NB4 (cell line): Measurements from ENCODE around the gene KLF7.

Experiments used
- DNase-seq: peaks from one replicate; pipeline ENCODE4 v3.0.0; 2010; ENCODE audit warnings: low read depth
- H3K4me3 ChIP-seq: one replicate; pipeline ENCODE4 v1.5.1; 2011; ENCODE audit warnings: mild to moderate bottlenecking, low read depth, low read length, moderate library complexity
- MAX ChIP-seq: IDR thresholded peaks from 2 replicates; pipeline ENCODE4 v1.6.1; 2011; ENCODE audit warnings: low read depth, low read length
- MYC ChIP-seq: IDR thresholded peaks from 2 replicates; pipeline ENCODE4 v1.6.1; 2011; ENCODE audit warnings: low read depth, low read length
- POLR2A ChIP-seq: IDR thresholded peaks from 2 replicates; pipeline ENCODE4 v1.6.1; 2011; ENCODE audit warnings: mild to moderate bottlenecking; ENCODE audit not compliant: insufficient read length; ENCODE audit errors: extremely low read depth
- TF ChIP-seq, protein P1 (sequence below): IDR thresholded peaks from one replicate; pipeline ENCODE4 v1.5.1; 2012; ENCODE audit warnings: low read depth, low read length

Gene KLF7

GRCh38 chr2:207077266-207077665 is 88.5 kb downstream of the KLF7 start:
- no peak for DNase-seq
- TF ChIP-seq, protein P1, sequence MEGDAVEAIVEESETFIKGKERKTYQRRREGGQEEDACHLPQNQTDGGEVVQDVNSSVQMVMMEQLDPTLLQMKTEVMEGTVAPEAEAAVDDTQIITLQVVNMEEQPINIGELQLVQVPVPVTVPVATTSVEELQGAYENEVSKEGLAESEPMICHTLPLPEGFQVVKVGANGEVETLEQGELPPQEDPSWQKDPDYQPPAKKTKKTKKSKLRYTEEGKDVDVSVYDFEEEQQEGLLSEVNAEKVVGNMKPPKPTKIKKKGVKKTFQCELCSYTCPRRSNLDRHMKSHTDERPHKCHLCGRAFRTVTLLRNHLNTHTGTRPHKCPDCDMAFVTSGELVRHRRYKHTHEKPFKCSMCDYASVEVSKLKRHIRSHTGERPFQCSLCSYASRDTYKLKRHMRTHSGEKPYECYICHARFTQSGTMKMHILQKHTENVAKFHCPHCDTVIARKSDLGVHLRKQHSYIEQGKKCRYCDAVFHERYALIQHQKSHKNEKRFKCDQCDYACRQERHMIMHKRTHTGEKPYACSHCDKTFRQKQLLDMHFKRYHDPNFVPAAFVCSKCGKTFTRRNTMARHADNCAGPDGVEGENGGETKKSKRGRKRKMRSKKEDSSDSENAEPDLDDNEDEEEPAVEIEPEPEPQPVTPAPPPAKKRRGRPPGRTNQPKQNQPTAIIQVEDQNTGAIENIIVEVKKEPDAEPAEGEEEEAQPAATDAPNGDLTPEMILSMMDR, result no peak
- no peak for TF ChIP-seq MAX
- no peak for TF ChIP-seq POLR2A
- TF ChIP-seq MYC, result no peak
- H3K4me3 ChIP-seq, result no peak overlapping the region

DNA sequence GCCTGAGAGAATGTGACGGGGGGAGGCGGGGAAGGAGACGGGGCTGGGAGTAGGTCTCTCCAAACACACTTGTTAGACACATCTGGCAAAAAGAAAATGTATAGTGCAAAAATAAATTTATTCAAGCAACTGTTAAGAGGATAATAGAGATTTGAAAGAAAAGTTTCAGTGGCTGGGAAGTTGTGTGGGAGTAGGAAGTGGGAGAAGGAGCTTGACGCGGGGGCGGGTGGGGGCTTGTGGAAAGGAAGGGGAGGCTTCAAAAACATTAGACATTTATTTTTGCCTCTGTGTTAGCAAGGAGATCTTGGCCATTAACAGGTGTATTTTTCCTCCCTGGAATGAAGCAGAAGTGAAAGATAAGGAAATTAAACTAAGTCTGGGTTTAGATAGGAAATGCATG is 90.3 kb downstream of the KLF7 start:
- no peak for DNase-seq
- TF ChIP-seq POLR2A, result no peak
- no peak for TF ChIP-seq MAX
- TF ChIP-seq, protein P1, result no peak
- no peak for TF ChIP-seq MYC

GRCh38 chr2:207073801-207074678 is 91.7 kb downstream of the KLF7 start:
- TF ChIP-seq POLR2A (no peak), MYC (no peak), MAX (no peak)
- TF ChIP-seq, protein P1, result no peak
- DNase-seq, result peak; percentile 9

More for the DNA sequence above, 90.3 kb downstream of the KLF7 start:
- H3K4me3 ChIP-seq, result no peak overlapping the region

GRCh38 chr2:207073412-207073800 is 92.3 kb downstream of the KLF7 start:
- TF ChIP-seq POLR2A (no peak), MYC (no peak), MAX (no peak)
- TF ChIP-seq, protein P1, result no peak
- H3K4me3 ChIP-seq, result no peak overlapping the region
- DNase-seq, result no peak

More at GRCh38 chr2:207073801-207074678, 91.7 kb downstream of the KLF7 start:
- no peak overlapping the region for H3K4me3 ChIP-seq

DNA sequence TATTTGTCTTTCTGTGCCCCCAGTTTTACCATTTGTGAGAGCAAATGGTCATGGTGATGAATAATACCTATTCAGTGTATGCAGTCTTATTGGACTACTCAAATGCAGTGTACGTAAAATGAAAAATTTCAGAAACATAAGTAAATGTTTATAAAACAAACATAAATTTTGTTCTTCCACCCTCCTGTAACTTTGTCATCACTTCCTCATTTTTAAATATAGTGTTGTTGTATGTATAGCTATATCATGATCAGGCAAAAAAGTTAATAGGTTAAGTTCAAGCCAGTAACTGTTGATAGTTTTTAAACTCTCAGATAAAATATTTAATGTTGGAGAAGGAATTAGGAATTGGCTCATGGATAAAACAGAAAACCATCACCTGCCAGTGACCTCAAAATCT is 93.2 kb downstream of the KLF7 start:
- no peak for DNase-seq
- TF ChIP-seq MAX (no peak), POLR2A (no peak), MYC (no peak)
- TF ChIP-seq, protein P1, result no peak
- H3K4me3 ChIP-seq, result no peak overlapping the region
